BJ (cell line): ENCODE measurements around the gene RIMKLB. TPM values are rescaled to one million over a fixed set of nuclear protein-coding genes. Genes with fewer than 3 reads are reported as not detected.

Experiments used
- polyA plus RNA-seq: library from polyadenylated mRNA; depleted of rRNA; stranded (reverse); fragments of >200 nt; gene quantifications from 2 replicates; pipeline ENCODE4 v1.2.3, GENCODE V29; 2011; rRNA removed

RIMKLB gene
- polyA plus RNA-seq, 1 experiment = 9.7 TPM

Other genes with a start within 250 kb of the RIMKLB start
- gene CLEC6A, start 242.0 kb upstream of the RIMKLB start, polyA plus RNA-seq = not detected in 2 replicates
- not detected in 2 replicates for gene CLEC4D, start 184.5 kb upstream of the RIMKLB start, polyA plus RNA-seq
- gene CLEC4E, start 157.1 kb upstream of the RIMKLB start, polyA plus RNA-seq = not detected in 2 replicates
- gene AICDA, start 85.1 kb upstream of the RIMKLB start, polyA plus RNA-seq = not detected in 2 replicates
- 172 and 174 TPM in 2 replicates for gene MFAP5, start 35.2 kb upstream of the RIMKLB start, polyA plus RNA-seq
- gene A2ML1, start 124.6 kb downstream of the RIMKLB start, polyA plus RNA-seq = not detected in 2 replicates
- gene PHC1, start 216.5 kb downstream of the RIMKLB start, polyA plus RNA-seq = 20.9 and 26.7 TPM in 2 replicates